Erythroblast (primary cell): Measurements from ENCODE around the gene TCEAL3.
"Not testable (repeated sequence)": the region's sequence is repeated elsewhere in the genome, so short reads cannot be mapped to it uniquely, and the experiment has no call there.

Experiments
- DNase-seq, 2 experiments: peaks; one replicate each; lab custom pipeline; 2025; lab: John Stamatoyannopoulos, UW
- GATA1 ChIP-seq: IDR thresholded peaks from 2 replicates; pipeline ENCODE4 v1.6.1; 2011; ENCODE audit warnings: low read depth, mild to moderate bottlenecking, control low read depth, low read length, moderate library complexity
- POLR2A ChIP-seq: IDR thresholded peaks from 2 replicates; pipeline ENCODE4 v1.6.1; 2011; ENCODE audit warnings: mild to moderate bottlenecking, low read length

The TCEAL3 gene

GRCh38 chrX:103607364-103608305 is at the start of gene TCEAL3:
TSS of gene TCEAL3 (plus strand) at chrX:103607963. CDS start at chrX:103609065, 1,102 bp downstream.
- TF ChIP-seq GATA1 (no peak), POLR2A (no peak)
- DNase-seq, result peak; percentile 27 to 30

GRCh38 chrX:103560256-103560655 is 47.5 kb upstream of the TCEAL3 start:
- TF ChIP-seq POLR2A, result no peak
- no peak for TF ChIP-seq GATA1
- DNase-seq, result no peak

- no peak for DNase-seq
These were observed 45.0 kb upstream of the TCEAL3 start for GRCh38 chrX:103562801-103563200.

GRCh38 chrX:103565197-103565596 is 42.6 kb upstream of the TCEAL3 start:
- DNase-seq, result no peak
- no peak for TF ChIP-seq POLR2A

More at GRCh38 chrX:103562801-103563200, 45.0 kb upstream of the TCEAL3 start:
- TF ChIP-seq GATA1 (no peak), POLR2A (no peak)

GRCh38 chrX:103565752-103566151 is 42.0 kb upstream of the TCEAL3 start:
- DNase-seq, result no peak
- TF ChIP-seq POLR2A (no peak), GATA1 (no peak)

GRCh38 chrX:103571121-103571520 is 36.6 kb upstream of the TCEAL3 start:
- TF ChIP-seq GATA1, result no peak
- no peak for TF ChIP-seq POLR2A
- DNase-seq, result no peak

- no peak for TF ChIP-seq GATA1
- TF ChIP-seq POLR2A, result no peak
- no peak for DNase-seq
These were observed 36.0 kb upstream of the TCEAL3 start for GRCh38 chrX:103571726-103572125.

- TF ChIP-seq GATA1, result no peak
- TF ChIP-seq POLR2A, result no peak
- DNase-seq, result no peak
These were observed 34.6 kb upstream of the TCEAL3 start for GRCh38 chrX:103573202-103573601.

- no peak for TF ChIP-seq GATA1
- no peak for DNase-seq
These were observed 23.2 kb upstream of the TCEAL3 start for GRCh38 chrX:103584596-103584995.

GRCh38 chrX:103585411-103586313 is 22.1 kb upstream of the TCEAL3 start, which contains the start of gene TCEAL4:
TSS of gene TCEAL4 (plus strand) at chrX:103585515. CDS start at chrX:103586676, 1,161 bp downstream.
- TF ChIP-seq GATA1 (no peak), POLR2A (no peak)
- DNase-seq, result peak; percentile 23 to 29

- no peak for TF ChIP-seq POLR2A
- TF ChIP-seq GATA1, result no peak
- DNase-seq, result no peak
These were observed 21.5 kb upstream of the TCEAL3 start for GRCh38 chrX:103586314-103586646.

GRCh38 chrX:103586659-103587058 is 21.1 kb upstream of the TCEAL3 start:
- TF ChIP-seq POLR2A (no peak), GATA1 (no peak)
- DNase-seq, result no peak

GRCh38 chrX:103592295-103592694 is 15.5 kb upstream of the TCEAL3 start:
- not testable (repeated sequence) for DNase-seq

GRCh38 chrX:103595202-103595601 is 12.6 kb upstream of the TCEAL3 start:
- not testable (repeated sequence) for DNase-seq
